G401.6 (cell line): Measurements from ENCODE around the gene MS4A4E.
"Not testable (repeated sequence)": the region's sequence is repeated elsewhere in the genome, so short reads cannot be mapped to it uniquely, and the experiment has no call there.

Experiments
- FAIRE-seq: peaks from 2 replicates; lab custom pipeline; 2012; peaks lifted over from hg19 to GRCh38; lab: Jason Lieb, UNC

MS4A4E gene

DNA sequence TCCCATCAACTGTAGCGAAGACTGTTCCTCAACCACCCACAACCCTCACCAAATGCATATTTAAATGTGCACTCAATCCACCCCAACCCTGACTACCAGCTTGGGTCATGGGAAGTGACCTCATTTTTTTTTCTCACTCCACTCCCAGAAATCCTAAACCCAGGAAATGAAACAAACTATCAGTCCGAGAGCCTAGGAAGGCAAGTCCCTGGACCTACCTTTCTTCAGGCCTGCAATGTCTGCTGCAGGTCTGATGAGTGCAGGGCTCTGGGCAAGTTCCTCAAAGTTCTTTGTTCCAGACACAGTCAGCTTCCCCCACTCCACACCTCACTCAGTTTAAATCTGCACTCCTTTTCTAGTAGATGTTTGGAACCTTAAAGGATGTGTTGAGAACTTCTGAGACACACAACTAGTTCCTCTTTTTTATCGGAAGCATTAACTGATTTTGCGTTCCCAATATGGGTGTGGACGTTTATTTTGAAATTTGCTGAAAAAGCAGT is at the start of gene MS4A4E:
TSS of gene MS4A4E (minus strand) at position 398 of the 500 bp plus-strand sequence. CDS start 13,082 bp downstream, outside the sequence.
- no peak for FAIRE-seq

DNA sequence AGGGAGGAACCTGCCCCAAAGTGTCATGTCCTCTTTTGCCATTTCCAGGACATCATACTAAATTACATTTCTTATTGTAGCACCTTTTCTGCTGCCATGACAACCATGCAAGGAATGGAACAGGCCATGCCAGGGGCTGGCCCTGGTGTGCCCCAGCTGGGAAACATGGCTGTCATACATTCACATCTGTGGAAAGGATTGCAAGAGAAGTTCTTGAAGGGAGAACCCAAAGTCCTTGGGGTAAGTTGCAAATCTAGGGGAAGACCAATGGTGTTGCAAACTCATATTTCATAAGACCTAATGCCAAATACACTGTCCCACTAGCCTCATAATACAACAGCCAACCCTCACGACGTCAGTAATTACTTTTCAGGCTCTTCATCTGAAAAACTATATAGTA is 49.2 kb upstream of the MS4A4E start:
- no peak for FAIRE-seq

DNA sequence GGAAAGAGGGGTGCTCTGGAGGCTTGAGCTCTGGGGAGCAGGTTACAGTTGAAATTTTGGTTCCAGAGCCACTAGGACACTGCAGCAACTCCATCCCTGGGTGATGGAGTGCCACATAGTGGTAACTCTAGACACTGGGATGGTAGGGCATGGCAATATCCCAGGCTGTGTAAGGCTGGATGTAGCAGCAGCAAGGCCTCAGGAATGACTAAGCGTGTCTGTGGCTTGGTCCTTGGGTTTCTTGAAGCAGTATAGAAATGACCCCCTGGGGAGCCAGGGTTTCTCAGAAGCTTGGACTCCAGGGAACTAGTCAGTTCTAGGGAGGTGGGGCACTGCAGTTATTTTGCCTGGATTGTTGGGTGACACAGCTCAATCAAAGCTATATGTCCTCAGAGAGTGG is 45.6 kb upstream of the MS4A4E start:
- FAIRE-seq: no peak

DNA sequence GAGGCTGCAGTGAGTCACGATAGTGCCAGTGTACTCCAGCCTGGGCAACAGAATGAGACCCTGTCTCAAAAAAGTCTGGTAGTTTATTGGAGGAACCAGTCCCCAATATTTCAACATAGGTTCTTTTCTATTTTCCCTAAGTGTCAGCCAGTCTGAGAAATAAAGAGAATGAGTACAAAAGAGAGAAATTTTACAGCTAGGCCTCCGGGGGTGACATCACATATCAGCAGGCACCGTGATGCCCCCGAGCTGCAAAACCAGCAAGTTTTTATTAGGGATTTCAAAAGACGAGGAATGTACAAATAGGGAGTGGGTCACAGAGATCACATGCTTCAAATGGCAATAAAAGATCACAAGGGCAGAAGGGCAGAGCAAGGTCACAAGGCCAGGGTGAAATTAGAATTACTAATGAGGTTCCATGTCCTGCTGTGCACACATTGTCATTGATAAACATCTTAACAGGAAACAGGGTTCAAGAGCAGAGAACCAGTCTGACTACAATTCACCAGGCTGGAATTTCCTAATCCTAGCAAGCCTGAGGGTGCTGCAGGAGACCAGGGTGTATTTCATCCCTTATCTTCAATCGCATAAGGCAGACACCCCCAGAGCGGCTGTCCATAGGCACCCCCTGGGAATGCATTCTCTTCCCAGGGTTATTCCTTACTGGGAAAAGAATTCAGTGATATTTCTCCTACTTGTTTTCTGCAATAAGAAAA is 42.6 kb upstream of the MS4A4E start:
- not testable (repeated sequence) for FAIRE-seq

DNA sequence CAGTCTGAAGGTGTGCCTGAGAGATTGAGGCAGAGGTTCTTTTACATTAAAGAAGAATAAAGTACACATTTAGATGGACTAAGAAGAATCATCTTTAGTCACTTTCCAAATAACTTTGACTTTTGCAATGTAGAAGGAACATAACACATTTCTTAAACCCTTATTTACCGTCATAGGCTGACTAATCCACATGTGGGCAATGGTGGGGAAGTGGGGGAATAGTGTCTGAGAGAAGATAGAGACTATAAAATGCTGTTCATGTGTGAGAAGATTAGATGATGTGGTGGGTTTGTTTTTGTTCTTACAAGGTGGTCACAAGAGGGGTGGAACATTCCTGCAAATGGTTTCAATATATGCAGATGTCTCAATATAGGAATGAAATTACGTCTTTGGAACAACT is 39.3 kb upstream of the MS4A4E start:
- no peak for FAIRE-seq

DNA sequence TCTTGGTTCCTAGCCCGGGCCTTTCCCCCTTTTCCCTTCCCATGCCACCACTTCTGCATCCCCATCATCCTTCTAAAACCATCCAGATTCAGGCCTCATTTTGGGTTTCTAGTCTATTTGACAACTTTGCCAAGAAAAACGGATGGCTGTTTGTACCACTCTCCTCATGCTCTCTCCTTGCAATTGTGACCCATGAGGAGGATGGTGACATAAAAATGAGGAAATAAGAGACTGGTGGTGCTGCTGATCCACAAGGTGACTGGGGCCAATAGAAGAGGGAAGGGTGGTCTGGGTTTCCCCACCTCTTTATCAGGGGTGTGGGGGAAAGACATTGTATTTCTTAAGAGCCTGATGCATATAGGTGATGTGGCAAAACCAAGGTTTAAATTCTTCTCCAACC is 38.5 kb upstream of the MS4A4E start:
- no peak for FAIRE-seq

DNA sequence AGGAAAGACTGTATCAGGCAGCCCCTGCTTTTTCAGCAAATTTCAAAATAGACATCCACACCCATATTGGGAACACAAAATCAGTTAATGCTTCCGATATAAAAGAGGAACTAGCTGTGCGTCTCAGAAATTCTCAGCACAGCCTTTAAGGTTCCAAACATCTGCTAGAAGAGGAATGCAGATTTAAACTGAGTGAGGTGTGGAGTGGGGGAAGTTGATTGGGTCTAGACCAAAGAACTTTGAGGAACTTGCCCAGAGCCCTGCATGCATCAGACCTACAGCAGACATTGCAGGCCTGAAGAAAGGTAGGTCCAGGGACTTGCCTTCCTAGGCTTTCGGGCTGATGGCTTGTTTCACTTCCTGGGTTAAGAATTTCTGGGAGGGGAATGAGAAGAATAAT is 37.5 kb upstream of the MS4A4E start, which contains the start of gene MS4A4A:
TSS of gene MS4A4A (plus strand) at position 255 of the 400 bp plus-strand sequence. CDS start at position 265, 10 bp downstream.
- no peak for FAIRE-seq

DNA sequence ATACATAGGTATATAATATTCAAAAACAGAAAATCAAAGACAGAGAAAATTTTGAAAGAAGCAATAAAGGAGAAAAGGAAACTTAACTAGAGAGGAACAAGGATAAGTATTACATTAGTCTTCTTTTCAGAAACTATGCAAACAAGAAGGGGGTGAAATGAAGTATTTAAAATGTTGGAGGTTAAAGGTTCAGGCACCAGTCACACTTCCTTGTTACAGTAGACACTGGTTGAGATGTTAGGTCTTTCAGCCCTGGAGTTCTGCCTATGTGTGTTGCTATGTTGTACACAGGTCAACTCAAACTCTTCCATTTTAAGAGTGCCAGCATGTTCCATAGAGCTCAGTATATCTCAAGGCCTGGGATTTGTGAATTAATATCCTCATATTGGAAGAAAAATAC is 31.5 kb upstream of the MS4A4E start:
- FAIRE-seq: no peak

DNA sequence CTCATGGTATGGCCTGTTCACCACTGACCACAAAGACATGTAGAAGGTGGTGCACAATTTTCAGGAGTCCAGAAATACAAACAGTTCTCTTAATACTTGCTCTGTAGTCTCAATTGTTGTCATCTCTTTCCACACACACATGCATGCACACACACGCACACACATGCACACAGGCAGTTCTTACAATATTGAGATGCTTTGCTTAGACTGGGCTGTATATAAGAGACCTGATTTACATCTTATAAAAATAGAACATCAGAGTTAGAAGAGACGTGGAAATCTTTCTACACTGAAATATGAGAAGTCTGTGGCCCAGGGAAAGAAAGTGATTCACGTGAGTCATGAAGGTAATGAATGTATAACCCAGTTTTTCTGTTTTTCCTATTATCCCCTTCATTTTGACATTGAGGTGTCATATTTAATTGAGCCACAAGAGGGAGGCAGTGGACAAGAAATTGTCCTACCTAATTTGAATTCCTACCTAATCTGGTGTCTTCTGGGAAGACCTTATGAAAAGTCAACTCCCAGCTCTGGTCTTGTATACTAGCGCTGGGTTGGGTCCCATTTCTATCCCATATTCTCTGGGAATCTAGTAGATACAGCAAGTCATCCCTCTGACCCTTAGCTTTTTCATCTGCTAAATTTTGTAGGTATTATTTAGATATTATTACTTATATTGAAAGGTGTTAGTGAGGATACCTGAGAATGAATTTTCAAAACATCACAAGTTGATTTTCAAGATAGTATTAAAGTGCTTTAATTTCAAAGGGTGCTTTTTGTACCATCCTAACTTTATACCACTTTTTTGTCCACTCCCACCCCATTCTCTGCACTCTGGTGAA is 22.7 kb upstream of the MS4A4E start:
- FAIRE-seq: no peak

DNA sequence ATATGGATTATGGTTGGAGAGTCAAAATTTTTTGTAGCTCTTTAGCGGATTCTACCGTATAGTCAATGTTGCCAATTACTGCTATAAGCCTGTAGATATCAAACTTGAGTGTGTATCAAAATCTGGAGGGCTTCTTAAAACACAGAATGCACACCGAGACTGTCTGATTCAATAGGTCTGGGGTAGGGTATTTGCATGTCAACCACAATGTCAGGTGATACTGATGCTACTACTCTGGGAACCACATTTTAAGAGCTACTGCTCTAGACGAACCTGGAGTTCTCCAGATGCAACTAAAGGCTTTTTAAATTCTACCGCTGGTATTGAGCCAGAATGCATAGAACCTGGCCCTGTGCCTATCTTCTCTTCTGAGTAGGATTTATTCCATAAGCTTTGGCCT is 21.7 kb upstream of the MS4A4E start:
- FAIRE-seq: no peak

DNA sequence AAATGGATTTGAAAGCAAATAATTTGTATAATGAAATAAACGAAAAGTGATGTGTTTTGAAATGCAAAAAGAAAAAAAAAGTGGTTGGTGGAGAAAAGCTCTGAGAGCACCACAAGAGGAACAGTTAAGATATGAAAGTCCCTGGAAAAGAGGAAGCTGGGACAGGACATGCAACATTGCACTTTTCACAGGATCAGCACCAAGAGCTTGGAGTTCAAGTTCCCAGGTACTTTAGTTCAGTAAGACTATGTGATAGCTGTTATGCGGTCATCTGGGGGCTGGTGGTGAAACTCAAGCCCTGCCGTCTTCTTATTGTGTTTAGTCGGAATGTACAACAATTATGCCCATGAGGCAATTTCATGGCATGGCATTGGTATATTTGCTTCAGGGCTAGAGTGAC is 20.5 kb upstream of the MS4A4E start:
- FAIRE-seq: no peak

DNA sequence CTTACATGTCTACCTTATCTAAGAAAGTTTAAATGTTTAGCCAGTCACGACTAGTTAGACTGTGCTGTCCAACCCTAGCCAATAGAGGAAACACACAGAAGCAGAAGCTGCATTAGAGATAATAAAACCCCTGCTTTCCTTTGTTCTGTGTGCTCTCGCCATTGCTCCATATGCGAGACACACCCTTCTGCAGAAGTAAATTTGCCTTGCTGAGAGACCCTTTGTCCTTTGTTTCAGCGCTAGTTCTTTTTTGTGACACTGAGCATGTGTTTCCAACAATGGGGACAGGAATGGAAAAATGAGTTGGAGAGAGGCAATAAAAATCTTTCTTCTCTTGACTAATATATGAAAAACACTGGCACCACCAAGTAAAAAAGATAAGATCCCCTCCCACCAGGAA is 18.1 kb upstream of the MS4A4E start:
- no peak for FAIRE-seq

DNA sequence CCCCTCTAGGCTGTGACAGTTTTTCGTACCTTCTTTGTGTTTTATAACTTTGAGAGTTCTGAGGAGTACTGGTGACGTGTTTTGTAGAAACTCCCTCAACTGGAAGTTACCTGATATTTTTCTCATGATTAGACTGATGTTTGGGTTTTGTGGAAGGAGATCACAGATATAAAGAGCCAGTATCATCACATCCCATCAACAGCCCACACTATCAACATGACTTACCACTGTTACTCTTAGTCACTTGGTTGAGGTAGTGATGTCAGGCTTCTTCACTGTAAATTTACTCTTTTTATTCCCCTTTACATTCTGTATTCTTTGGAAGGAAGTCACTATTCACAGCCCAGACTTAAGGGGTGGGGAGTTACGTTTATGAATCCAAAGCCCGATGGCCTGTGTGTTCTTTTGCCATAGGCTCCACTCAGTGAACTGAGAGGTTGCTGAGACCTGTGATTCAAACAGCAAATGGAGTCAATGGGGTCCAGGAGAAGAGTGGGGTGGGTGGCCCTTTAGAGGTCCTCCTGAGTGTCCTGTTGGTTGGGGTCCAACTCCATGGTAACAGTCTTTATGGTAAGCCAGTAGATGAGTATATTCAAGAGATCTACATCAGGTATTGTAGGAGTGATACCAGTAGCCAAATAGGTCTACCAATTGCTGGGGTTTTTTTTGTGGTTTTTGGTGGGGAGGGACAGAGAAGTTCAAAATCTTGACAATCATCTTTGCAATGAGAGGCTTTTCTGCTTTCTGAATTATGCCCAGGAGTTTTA is 15.2 kb upstream of the MS4A4E start:
- no peak for FAIRE-seq

DNA sequence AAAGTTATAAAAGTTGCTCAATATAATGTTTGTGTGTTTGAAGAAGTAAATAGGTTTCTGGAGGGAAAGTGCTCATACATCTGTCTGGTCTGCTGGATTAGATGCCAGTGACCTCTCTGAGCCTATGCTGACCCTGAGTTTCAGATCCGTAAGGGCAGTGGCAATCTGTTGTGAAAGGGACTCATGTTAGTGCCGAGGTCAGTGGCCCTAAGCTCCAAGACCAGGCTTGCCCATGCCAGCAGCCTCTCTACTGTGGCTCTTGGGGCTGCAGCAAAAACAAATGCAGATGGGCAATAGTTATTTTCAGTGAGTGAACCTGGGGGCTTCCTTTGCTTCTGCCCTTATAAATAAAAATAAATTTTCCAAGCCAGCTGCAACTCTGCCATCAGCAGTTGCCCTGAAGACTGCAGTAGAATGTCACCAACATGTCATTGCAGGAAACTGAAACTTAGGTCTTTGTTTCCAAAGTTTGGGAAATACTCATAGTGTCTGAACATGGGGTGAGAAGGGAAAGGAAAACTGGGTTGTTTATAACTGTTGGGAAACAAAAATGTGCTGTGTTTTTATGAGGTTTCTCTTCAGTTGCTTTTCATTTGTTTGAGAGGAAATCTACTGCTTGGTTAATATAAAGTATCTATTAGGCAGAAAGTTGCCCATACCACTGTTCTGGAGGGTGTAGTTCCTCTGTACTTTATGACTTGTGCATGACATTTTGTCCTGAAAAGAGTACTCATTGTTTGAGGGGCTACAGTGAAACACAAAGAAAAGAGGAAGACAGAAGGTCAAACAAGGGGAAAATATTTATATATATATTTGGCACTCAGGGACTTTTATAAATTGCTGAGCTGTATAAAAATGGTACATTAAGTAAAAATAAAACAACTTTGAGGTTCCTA is 9.5 kb upstream of the MS4A4E start:
- no peak for FAIRE-seq

DNA sequence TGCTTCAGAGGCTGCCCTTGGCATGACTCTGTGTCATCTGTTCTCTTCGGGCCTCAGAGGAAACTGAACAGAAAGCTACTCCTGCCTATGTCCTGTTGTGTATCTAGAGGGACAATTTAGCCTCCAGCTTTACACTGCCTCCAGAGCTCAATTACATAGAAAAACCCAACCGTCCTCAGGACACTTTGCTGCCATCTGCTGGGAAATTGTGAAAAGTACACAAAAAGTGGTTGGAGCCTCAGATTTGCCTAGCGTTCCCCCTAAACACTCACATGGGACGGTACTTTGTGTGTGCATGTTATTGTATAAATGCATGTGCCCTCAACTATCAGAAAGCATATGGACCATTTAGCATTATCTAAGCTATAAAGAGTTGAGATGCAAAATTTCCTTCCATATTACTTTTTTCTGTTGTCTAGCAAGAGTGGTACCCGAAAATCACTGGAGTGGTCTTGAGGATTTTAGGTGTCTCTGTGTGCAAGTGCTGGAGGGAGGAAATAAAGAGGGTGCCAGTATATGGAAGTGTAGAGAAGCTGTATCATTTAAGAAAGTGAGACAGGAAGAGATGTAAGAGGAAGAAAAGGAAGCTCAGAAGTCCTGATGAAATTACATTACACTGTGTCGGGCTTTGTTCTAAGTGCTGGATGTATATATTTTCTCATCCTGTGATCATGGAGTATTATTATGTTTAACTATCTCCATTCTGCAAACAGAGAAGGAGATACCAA is 8.7 kb upstream of the MS4A4E start:
- FAIRE-seq: no peak

DNA sequence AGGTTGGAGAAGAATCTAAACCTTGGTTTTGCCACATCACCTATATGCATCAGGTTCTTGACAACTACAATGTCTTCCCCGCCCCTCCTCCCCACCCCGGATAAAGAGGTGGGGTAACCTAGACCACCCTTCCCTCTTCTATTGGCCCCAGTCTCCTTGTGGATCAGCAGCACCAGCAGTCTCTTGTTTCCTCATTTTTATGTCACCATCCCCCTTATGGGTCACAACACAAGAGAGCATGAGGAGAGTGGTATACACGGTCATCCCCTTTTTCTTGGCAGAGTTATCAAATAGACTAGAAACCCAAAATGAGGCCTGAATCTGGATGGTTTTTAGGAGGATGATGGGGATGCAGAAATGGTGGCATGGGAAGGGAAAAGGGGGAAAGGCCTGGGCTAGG is 1.2 kb downstream of the MS4A4E start:
- FAIRE-seq: no peak

DNA sequence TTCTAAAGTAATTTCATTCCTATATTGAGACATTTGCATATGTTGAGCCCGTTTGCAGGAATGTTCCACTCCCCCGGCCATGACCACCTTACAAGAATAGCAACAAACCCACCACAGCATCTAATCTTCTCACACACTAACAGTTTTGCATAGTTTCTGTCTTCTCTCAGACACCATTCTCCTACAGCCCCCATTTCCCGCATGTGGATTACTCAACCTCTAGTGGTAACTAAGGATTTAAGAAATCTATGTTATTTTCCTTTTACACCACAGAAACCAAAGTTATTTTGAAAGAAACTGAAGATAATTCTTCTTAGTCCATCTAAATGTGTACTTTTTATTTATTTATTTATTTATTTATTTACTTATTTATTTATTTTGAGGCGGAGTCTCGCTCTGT is 2.3 kb downstream of the MS4A4E start:
- no peak for FAIRE-seq

DNA sequence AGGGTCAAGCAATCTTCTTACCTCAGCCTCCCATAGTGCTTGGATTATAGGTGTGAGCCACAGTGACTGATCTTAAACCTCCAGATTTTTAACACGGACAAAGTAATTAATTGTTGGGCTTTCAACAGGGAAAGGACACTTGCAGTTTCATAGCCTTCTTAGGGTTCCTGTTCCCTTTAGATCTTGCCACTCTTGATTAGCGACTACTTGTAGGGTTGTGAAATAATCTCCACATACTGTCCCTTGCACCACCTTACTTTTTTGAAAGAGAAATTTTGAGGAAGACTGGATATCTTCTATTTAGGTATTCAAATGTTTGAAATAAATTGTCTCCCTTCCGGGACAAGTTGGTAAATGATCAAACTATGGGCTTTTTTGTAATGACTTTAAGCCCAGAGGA is 7.6 kb downstream of the MS4A4E start:
- no peak for FAIRE-seq

DNA sequence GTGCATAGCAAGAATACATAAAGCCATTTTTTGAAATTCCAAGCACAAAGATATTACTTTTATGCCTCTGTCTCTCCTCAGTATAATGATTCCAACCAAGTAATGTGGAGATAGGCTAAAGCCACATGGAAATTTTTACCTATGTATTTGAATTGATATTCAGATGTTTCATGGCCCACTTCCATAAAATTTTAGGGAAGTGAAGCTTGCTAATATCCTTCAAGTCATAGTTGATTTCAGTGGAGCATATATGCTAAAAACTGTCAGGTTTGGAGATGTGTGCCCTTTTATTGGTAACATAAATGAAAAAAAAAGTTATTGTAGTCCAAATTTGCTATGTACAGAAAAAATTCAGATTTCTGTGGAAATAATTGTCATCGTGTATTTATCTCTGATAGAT is 12.3 kb downstream of the MS4A4E start:
- no peak for FAIRE-seq

DNA sequence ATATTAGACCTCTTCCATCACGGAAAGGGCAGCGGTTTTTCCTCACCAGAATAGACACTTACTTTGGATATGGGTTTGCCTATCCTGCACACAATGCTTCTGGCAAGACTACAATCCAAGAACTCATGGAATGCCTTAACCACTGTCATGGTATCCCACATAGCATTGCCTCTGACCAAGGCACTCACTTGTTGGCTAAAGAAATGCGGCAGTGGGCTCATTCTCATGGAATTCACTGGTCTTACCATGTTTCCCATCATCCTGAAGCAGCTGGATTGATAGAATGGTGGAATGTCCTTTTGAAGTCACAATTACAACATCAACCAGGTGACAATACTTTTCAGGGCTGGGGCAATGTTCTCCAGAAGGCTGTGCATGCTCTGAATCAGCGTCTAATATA is 20.8 kb downstream of the MS4A4E start:
- no peak for FAIRE-seq

DNA sequence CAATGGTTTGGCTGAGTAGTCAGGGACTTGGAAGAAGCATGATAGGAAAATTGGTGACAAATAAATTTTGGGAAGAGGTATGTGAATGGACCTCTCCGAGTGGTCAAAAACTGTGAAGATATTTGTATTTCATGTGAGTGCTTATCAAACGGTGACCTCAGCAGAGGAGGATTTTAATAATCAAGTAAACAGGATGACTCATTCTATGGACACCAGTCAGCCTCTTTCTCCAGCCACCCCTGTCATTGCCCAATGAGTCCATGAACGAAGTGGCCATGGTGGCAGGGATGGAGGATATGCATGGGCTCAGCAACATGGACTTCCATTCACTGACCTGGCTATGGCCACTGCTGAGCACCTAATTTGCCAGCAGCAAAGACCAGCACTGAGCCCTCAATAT is 21.2 kb downstream of the MS4A4E start:
- no peak for FAIRE-seq
